Tibial nerve (tissue), 4 donors: Measurements from ENCODE around the gene KRTAP3-1. TPM values are rescaled to one million over a fixed set of nuclear protein-coding genes. Genes with fewer than 3 reads are reported as not detected.
"Not testable (repeated sequence)": the region's sequence is repeated elsewhere in the genome, so short reads cannot be mapped to it uniquely, and the experiment has no call there.

Experiments
- DNase-seq, 2 donors: peaks; one replicate each; pipeline ENCODE4 v3.0.0-alpha.2; 2019; ENCODE audit warnings: low spot score in 2 of 2
- H3K27ac ChIP-seq, 4 donors: fragments of 200-600 bp; sonication (generic) in 3 of 4; one replicate each; pipeline ENCODE4 v1.5.1; 2017 to 2019; ENCODE audit warnings: mild to moderate bottlenecking in 1 of 4
- H3K27me3 ChIP-seq, 2 donors: fragments of 200-600 bp; sonication (generic) in 1 of 2; one replicate each; pipeline versions ENCODE4 v1.5.1 to v1.6.0; 2017 to 2019
- H3K36me3 ChIP-seq, 3 donors: fragments of 200-600 bp; sonication (generic); one replicate each; pipeline ENCODE4 v1.5.1; 2018 to 2019
- H3K4me1 ChIP-seq, 4 donors: fragments of 200-600 bp; sonication (generic) in 3 of 4; one replicate each; pipeline ENCODE4 v1.5.1; 2017 to 2019
- H3K4me3 ChIP-seq, 4 donors: fragments of 200-600 bp; sonication (generic) in 3 of 4; one replicate each; pipeline ENCODE4 v1.5.1; 2017 to 2019; ENCODE audit warnings: mild to moderate bottlenecking in 1 of 4, moderate library complexity in 1 of 4
- H3K9me3 ChIP-seq, 4 donors: fragments of 200-600 bp; sonication (generic) in 3 of 4; one replicate each; pipeline ENCODE4 v1.5.1; 2017 to 2019
- EP300 ChIP-seq, 2 donors: sonication (generic); formaldehyde crosslinking; IDR thresholded peaks; one replicate each; pipeline ENCODE4 v1.6.1; 2017; ENCODE audit warnings: antibody characterized with exemption in 2 of 2, mild to moderate bottlenecking in 1 of 2
- POLR2A ChIP-seq, 2 donors: fragments of 450-650 bp; IDR thresholded peaks; one replicate each; pipeline ENCODE4 v1.6.1; 2017; ENCODE audit warnings: antibody characterized with exemption in 2 of 2, mild to moderate bottlenecking in 2 of 2, moderate library complexity in 2 of 2
- whole genome bisulfite sequencing, 2 donors: methylation state at CpG; one replicate each; pipeline ENCODE4 v1.1.5; 2018; 5-methylcytosine and 5-hydroxymethylcytosine counted together
- total RNA-seq, 4 donors: library from RNA; depleted of rRNA; stranded (reverse); fragments of >200 nt; gene quantifications; one replicate each; pipeline ENCODE4 v1.1.0, GENCODE V29; 2016
- TF ChIP-seq, protein P1 (sequence below), 5 experiments: fragments of 200-600 bp in 3 of 5; fragments of 450-650 bp in 2 of 5; sonication (generic) in 3 of 5; IDR thresholded peaks; one replicate each; pipeline ENCODE4 v1.5.1; 2016 to 2019; ENCODE audit warnings: antibody characterized with exemption in 5 of 5, mild to moderate bottlenecking in 3 of 5, moderate library complexity in 2 of 5

The KRTAP3-1 gene
- total RNA-seq, 4 donors from 2014 or later = not detected

DNA sequence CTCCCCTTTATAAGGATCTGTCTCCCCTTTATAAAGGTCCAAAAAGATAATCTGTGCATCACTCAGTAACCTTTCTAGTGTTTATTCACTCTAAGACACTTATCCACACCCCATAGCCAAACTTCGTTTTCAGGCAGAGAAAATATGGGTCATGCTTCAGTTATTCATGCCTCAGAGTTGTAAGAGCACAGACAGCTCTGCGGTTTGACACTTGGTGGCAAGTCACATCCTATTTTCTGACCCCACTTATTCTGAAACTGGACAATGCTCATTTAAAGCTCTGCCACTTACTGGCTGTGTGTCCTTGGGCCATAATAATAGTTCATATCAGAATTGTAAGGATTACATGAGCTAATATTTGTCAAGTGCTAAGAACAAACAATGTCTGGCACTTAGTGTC lies 40.2 kb upstream of the KRTAP3-1 start:
- H3K9me3 ChIP-seq = peaks cover 0 to under 1% (median 0%) of the 10 kb centered on the region in 4 donors
- H3K4me1 ChIP-seq = no peaks in the 10 kb centered on the region
- 39 to 57% methylated on average over 2 of the region's 2 CpGs for WGBS, 2 donors
- no peaks in the 10 kb centered on the region for H3K36me3 ChIP-seq
- TF ChIP-seq POLR2A (IDR thresholded peaks at IDR 0.05) (no peak), EP300 (IDR thresholded peaks at IDR 0.05) (no peak)
- TF ChIP-seq, protein P1, sequence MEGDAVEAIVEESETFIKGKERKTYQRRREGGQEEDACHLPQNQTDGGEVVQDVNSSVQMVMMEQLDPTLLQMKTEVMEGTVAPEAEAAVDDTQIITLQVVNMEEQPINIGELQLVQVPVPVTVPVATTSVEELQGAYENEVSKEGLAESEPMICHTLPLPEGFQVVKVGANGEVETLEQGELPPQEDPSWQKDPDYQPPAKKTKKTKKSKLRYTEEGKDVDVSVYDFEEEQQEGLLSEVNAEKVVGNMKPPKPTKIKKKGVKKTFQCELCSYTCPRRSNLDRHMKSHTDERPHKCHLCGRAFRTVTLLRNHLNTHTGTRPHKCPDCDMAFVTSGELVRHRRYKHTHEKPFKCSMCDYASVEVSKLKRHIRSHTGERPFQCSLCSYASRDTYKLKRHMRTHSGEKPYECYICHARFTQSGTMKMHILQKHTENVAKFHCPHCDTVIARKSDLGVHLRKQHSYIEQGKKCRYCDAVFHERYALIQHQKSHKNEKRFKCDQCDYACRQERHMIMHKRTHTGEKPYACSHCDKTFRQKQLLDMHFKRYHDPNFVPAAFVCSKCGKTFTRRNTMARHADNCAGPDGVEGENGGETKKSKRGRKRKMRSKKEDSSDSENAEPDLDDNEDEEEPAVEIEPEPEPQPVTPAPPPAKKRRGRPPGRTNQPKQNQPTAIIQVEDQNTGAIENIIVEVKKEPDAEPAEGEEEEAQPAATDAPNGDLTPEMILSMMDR (IDR thresholded peaks at IDR 0.05) = no peak
- no peak overlapping the region for H3K27ac ChIP-seq
- H3K27me3 ChIP-seq = peaks cover 0 to 11% of the 10 kb centered on the region in 2 donors
- H3K4me3 ChIP-seq = no peak overlapping the region
- DNase-seq = no peak

DNA sequence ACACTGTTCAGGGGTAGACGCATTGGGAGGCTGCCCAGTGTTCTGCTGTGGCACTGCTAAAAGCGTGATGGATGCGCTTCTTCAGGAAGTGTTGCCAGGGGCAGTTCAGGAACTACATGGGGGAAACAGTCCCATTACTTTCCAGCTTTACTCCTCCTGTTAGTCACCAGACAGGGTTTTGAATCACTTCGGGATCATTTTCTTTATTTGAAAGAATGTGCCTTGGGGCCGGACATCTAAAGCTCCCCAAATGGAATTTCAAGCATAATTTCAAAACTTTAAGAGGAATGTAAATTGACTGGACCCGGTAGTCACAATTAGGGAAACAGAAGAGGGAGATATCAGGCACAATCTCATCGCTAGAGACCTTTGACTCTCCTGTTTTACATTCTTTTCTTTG lies 39.5 kb upstream of the KRTAP3-1 start:
- Histone ChIP-seq H3K9me3 (peaks cover 0 to 3% (median 0%) of the 10 kb centered on the region in 4 donors), H3K27me3 (peaks cover 0 to 11% of the 10 kb centered on the region in 2 donors), H3K27ac (no peak overlapping the region), H3K4me1 (no peaks in the 10 kb centered on the region), H3K4me3 (no peak overlapping the region), H3K36me3 (no peaks in the 10 kb centered on the region)
- TF ChIP-seq POLR2A (IDR thresholded peaks at IDR 0.05) = no peak
- TF ChIP-seq, protein P1 (IDR thresholded peaks at IDR 0.05) = no peak
- TF ChIP-seq EP300 (IDR thresholded peaks at IDR 0.05) = no peak
- no peak for DNase-seq
- 56% methylated on average over 7 of the region's 7 CpGs for WGBS, 2 donors

DNA sequence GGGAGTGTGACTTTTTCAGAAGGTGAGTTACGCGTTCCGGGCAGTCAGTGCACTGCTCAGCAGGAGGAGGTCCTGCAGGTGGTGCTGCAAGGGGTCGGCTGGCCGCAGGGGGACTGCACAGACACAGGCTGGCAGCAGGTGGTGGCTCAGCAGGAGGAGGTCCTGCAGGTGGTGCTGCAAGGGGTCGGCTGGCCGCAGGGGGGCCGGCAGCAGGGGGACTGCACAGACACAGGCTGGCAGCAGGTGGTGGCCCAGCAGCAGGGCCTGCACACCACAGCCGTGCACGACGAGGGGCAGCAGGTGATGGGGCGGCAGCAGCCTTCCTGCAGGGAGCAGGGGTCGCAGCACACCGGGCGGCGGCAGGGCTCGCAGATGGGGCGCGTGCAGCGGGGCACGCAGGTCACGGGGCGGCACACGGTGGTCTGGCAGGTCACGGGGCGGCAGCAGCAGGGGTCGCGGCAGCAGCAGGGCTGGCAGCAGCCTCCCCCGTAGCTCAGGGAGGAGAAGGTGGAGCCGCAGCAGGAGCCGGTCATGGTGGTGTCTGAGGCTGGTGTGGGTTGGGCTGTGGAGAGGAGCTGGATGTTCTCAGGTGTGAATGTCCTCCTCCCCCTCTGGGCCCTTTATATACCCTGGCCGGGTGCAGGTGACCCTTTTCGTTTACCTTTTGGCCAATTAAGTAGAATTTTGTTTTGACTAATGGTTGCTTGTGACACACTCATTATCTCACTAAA lies 38.0 kb upstream of the KRTAP3-1 start, which contains the start of gene KRTAP2-1:
TSS of gene KRTAP2-1 (minus strand) at position 582 of the 731 bp plus-strand sequence. CDS start at position 533, 49 bp downstream.
- H3K36me3 ChIP-seq, H3K9me3 ChIP-seq, DNase-seq, H3K4me3 ChIP-seq, H3K27ac ChIP-seq, H3K4me1 ChIP-seq: not testable (repeated sequence)
- H3K27me3 ChIP-seq = peaks cover 0 to 11% of the 10 kb centered on the region in 2 donors
- WGBS, 2 donors = 68 to 71% methylated on average over 8 to 9 of the region's 33 CpGs

DNA sequence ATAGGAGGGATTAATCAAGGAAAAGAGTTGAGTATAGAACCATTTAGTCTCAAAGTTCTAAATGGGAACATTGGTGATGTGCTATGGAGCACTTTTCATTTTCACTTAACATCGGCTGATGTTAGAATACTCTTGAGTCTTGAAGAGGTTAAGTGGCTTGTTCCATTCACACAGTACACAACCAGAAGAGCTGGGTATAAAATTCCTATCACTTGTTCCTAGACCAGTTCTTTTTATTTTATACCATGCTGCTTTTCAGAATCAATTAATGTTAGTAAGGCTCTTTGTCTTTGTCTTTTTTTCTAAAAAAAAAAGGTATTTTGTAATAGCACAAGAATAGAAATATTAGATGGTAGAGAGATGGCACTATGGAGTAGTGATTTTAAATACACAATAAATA lies 34.0 kb upstream of the KRTAP3-1 start:
- Histone ChIP-seq H3K4me3 (no peak overlapping the region), H3K27me3 (peaks cover 0 to 1% of the 10 kb centered on the region in 2 donors), H3K4me1 (no peaks in the 10 kb centered on the region), H3K9me3 (peaks cover 0 to 3% (median 0%) of the 10 kb centered on the region in 4 donors), H3K27ac (no peak overlapping the region), H3K36me3 (no peaks in the 10 kb centered on the region)
- TF ChIP-seq EP300 (IDR thresholded peaks at IDR 0.05) (no peak), POLR2A (IDR thresholded peaks at IDR 0.05) (no peak)
- TF ChIP-seq, protein P1 (IDR thresholded peaks at IDR 0.05) = no peak
- DNase-seq = no peak
- WGBS, 2 donors = 92 to 100% methylated on average over 1 of the region's 1 CpG

DNA sequence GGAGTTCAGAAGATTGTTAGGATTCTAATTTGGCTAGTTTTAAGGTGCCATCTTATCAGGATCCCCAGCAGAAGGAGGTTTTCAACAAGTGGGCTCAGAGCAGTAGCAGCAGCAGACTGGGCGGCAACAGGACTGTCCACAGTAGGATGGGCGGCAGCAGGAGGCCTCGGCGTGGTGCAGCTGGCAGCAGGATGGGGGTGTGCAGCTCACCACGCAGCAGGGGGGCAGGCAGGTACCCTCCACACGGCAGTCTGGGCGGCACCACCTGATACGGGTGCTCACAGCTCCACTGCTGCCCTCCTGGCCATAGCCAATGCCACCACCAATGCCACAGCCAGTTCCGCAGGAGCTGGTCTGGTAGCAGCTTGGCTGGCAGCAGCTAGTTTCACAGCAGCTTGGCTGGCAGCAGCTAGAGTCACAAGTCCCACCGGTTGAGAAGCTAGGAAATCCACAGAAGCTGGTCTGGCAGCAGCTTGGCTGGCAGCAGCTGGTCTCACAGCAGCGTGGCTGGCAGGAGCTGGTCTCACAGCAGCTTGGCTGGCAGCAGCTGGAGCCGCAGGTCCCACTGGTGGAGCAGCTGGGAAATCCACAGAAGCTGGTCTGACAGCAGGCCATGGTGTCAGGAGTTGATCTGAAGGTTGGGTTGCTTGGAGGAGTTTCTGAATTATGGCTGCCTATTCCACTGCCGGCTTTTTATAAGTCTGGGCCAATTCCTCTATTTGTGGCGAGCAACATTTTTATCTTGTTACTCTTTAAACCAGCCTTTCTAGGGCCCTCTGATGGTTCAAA lies 32.0 kb upstream of the KRTAP3-1 start, which contains the start of gene KRTAP1-1:
TSS of gene KRTAP1-1 (minus strand) at position 668 of the 789 bp plus-strand sequence. CDS start at position 615, 53 bp downstream.
- not testable (repeated sequence) for H3K4me1 ChIP-seq, H3K27ac ChIP-seq

DNA sequence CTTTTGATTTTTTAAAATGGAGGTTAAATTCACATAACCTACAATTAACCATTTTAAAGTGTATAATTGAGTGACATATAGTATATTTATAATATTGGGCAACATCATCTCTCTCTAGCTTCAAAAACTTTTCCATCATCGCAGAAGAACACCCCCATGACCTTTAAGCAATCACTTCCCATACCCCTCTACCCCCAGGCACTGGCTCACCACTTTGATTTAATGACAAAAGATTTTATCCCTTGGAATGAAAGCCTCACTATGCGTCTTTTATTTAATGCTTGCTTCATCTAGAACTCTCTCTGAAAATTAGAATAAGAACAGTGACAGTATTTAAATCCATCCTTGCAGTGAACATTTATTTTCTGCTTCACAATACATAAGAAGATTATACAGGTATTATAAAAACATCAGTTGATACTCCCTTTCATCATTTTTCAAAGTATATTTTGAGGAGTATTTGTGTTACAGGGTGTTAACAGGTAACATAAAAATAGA lies 29.0 kb upstream of the KRTAP3-1 start:
- Histone ChIP-seq H3K27me3 (no peaks in the 10 kb centered on the region), H3K9me3 (no peaks in the 10 kb centered on the region), H3K36me3 (no peaks in the 10 kb centered on the region), H3K27ac (no peak overlapping the region), H3K4me1 (no peaks in the 10 kb centered on the region), H3K4me3 (no peak overlapping the region)
- TF ChIP-seq EP300 (IDR thresholded peaks at IDR 0.05) = no peak
- TF ChIP-seq, protein P1 (IDR thresholded peaks at IDR 0.05) = no peak
- TF ChIP-seq POLR2A (IDR thresholded peaks at IDR 0.05) = no peak
- no peak for DNase-seq
- WGBS, 2 donors = 68 to 72% methylated on average over 2 of the region's 2 CpGs

More for the DNA sequence above, 32.0 kb upstream of the KRTAP3-1 start, which contains the start of gene KRTAP1-1:
- not testable (repeated sequence) for H3K9me3 ChIP-seq, H3K36me3 ChIP-seq, DNase-seq, H3K27me3 ChIP-seq, H3K4me3 ChIP-seq
- WGBS, 2 donors = 80 to 91% methylated on average over 6 to 13 of the region's 14 CpGs

DNA sequence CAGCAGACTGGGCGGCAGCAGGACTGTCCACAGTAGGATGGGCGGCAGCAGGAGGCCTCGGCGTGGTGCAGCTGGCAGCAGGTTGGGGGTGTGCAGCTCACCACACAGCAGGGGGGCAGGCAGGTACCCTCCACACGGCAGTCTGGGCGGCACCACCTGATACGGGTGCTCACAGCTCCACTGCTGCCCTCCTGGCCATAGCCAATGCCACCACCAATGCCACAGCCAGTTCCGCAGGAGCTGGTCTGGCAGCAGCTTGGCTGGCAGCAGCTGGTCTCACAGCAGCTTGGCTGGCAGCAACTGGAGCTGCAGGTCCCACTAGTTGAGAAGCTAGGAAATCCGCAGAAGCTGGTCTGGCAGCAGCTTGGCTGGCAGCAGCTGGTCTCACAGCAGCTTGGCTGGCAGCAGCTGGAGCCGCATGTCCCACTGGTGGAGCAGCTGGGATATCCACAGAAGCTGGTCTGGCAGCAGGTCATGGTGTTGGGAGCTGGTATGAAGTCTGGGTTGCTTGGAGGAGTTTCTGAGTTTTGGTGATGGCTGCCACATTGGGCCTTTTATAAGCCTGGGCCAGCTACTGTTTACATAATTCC lies 25.5 kb upstream of the KRTAP3-1 start, which contains the start of gene KRTAP1-3:
TSS of gene KRTAP1-3 (minus strand) at position 529 of the 590 bp plus-strand sequence. CDS start at position 476, 53 bp downstream.
- not testable (repeated sequence) for H3K9me3 ChIP-seq, DNase-seq, H3K4me1 ChIP-seq, H3K27ac ChIP-seq, H3K36me3 ChIP-seq, H3K4me3 ChIP-seq, H3K27me3 ChIP-seq
- WGBS, 2 donors = 91 to 93% methylated on average over 6 to 9 of the region's 10 CpGs
